Tibial artery (tissue), 4 donors: ENCODE measurements around the gene ZNF823.
"Not testable (repeated sequence)": the region's sequence is repeated elsewhere in the genome, so short reads cannot be mapped to it uniquely, and the experiment has no call there.

Experiments used
- DNase-seq, 2 donors: peaks; one replicate each; pipeline ENCODE4 v3.0.0-alpha.2; 2019
- H3K27ac ChIP-seq, 2 donors: fragments of 200-600 bp; sonication (generic) in 1 of 2; 1 replicate in 1 of 2; 2 replicates in 1 of 2; pipeline ENCODE4 v1.5.1; 2018 to 2019; ENCODE audit warnings: mild to moderate bottlenecking in 1 of 2
- H3K27me3 ChIP-seq, 2 donors: fragments of 200-600 bp; sonication (generic) in 1 of 2; one replicate each; pipeline versions ENCODE4 v1.5.1 to v1.6.0; 2016 to 2019
- H3K36me3 ChIP-seq, 3 donors: fragments of 200-600 bp; sonication (generic) in 2 of 3; one replicate each; pipeline ENCODE4 v1.5.1; 2016 to 2019; ENCODE audit warnings: mild to moderate bottlenecking in 2 of 3
- H3K4me1 ChIP-seq, 4 donors: fragments of 200-600 bp; sonication (generic) in 2 of 4; 1 replicate in 3 of 4; 2 replicates in 1 of 4; pipeline ENCODE4 v1.5.1; 2016 to 2019
- H3K4me3 ChIP-seq, 2 donors: fragments of 200-600 bp; sonication (generic) in 1 of 2; 1 replicate in 1 of 2; 2 replicates in 1 of 2; pipeline ENCODE4 v1.5.1; 2018 to 2019; ENCODE audit warnings: mild to moderate bottlenecking in 2 of 2
- H3K9me3 ChIP-seq, 3 donors: fragments of 200-600 bp; sonication (generic) in 1 of 3; one replicate each; pipeline ENCODE4 v1.5.1; 2016 to 2019
- intact Hi-C: fragments of 100-400 bp; cut with DNase I; formaldehyde crosslinking; loops from one replicate; pipeline ENCODE4 v1.15.0; 2023; ENCODE audit warnings: low total_unique reads
- TF ChIP-seq, protein P1 (sequence below), 2 experiments: fragments of 200-600 bp in 1 of 2; fragments of 450-650 bp in 1 of 2; IDR thresholded peaks; one replicate each; pipeline ENCODE4 v1.5.1; 2017 to 2019; ENCODE audit warnings: antibody characterized with exemption in 2 of 2, mild to moderate bottlenecking in 1 of 2, moderate library complexity in 1 of 2

Gene ZNF823

DNA sequence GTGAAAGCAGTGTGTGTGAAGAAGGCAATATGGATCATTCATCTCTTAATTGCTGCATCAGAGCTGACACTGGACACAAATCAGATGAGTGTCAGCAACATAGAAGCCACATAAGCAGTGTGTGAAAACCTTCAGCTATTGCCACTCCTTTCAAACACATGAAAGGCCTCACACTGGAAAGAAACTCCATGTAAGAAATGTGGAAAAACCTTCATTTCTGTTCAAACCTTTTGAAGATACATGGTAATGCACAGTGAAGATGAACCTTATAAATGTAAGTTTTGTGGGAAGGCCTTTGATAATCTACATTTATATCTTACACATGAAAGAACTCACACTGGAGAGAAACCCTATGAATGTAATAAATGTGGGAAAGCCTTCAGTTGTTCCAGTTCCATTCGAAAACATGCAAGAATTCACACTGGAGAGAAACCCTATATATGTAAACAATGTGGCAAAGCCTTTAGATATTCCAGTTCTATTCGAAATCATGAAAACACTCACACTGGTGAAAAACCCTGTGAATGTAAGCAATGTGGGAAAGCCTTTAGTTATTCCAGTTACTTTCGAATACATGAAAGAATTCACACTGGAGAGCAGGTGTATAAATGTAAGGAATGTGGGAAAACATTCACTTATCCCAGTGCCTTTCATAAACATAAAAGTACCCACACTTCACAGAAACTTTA is 53.6 kb downstream of the ZNF823 start:
- DNase-seq: no peak
- H3K9me3 ChIP-seq: peaks cover 0 to 46% (median 25%) of the 10 kb centered on the region in 3 donors
- no peak overlapping the region for H3K27ac ChIP-seq
- H3K4me1 ChIP-seq: no peaks in the 10 kb centered on the region
- TF ChIP-seq, protein P1, sequence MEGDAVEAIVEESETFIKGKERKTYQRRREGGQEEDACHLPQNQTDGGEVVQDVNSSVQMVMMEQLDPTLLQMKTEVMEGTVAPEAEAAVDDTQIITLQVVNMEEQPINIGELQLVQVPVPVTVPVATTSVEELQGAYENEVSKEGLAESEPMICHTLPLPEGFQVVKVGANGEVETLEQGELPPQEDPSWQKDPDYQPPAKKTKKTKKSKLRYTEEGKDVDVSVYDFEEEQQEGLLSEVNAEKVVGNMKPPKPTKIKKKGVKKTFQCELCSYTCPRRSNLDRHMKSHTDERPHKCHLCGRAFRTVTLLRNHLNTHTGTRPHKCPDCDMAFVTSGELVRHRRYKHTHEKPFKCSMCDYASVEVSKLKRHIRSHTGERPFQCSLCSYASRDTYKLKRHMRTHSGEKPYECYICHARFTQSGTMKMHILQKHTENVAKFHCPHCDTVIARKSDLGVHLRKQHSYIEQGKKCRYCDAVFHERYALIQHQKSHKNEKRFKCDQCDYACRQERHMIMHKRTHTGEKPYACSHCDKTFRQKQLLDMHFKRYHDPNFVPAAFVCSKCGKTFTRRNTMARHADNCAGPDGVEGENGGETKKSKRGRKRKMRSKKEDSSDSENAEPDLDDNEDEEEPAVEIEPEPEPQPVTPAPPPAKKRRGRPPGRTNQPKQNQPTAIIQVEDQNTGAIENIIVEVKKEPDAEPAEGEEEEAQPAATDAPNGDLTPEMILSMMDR (IDR thresholded peaks at IDR 0.05): no peak
- no peaks in the 10 kb centered on the region for H3K27me3 ChIP-seq
- H3K4me3 ChIP-seq: no peak overlapping the region
- peaks cover 11 to 15% (median 14%) of the 10 kb centered on the region in 3 donors for H3K36me3 ChIP-seq
- intact Hi-C loops: no loop called here

DNA sequence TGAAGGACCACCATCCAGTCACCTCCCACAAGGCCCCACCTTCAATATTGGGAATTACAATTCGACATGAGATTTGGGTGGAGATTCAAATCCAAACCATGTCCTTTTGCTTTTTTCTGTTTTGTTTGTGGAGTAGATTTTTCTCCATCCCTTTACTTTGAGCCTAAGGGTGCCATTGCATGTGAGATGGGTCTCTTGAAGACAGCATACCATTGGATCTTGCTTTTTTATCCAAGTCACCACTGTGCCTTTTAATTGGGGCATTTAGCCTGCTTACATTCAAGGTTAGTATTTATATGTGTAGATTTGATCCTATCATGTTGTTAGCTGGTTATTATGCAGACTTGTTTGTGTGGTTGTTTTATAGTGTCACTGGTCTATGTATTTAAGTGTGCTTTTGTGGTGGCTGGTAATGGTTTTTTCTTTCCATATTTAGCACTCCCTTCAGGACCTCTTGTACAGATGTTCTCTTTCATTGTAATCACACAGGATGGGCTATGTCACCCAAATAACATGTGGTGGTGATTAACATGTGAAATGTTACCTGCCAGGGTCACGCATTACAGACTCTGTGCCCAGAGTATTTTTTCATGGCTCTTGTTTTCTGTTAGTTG is 58.0 kb downstream of the ZNF823 start:
- Histone ChIP-seq H3K27ac (no peak overlapping the region), H3K9me3 (peaks cover 0 to 50% (median 20%) of the 10 kb centered on the region in 3 donors)

DNA sequence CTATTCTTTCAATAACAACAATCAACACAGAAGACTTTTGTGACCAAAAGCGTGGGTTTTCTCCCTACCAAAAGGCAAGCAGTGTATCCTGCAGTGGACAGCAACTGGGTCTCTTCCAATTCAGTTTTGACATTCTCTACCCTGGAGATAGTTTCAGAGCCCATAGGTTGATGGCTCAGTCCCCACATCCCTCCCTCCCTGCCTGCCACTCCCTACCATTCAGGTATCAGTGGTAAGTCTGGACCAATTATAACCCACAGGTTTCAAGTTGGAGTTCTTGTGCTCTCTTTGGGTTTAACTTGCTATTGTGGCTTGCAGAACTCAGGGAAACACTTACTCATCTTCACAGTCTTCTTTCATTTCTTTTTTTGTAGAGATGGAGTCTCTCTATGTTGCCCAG is 60.2 kb downstream of the ZNF823 start:
- Histone ChIP-seq H3K27me3 (peaks cover 0 to 9% of the 10 kb centered on the region in 2 donors), H3K4me3 (no peak overlapping the region), H3K36me3 (peaks cover 0 to 3% (median 0%) of the 10 kb centered on the region in 3 donors), H3K4me1 (peaks cover 0 to 9% (median 7%) of the 10 kb centered on the region in 4 donors), H3K27ac (no peak overlapping the region), H3K9me3 (peaks cover 0 to 30% (median 4%) of the 10 kb centered on the region in 3 donors)
- intact Hi-C loops: no loop called here
- DNase-seq: no peak
- TF ChIP-seq, protein P1 (IDR thresholded peaks at IDR 0.05): no peak

More for the DNA sequence above, 58.0 kb downstream of the ZNF823 start:
- H3K27me3 ChIP-seq: no peaks in the 10 kb centered on the region
- H3K4me3 ChIP-seq: no peak overlapping the region
- intact Hi-C loops: no loop called here
- DNase-seq: no peak
- TF ChIP-seq, protein P1 (IDR thresholded peaks at IDR 0.05): no peak
- H3K4me1 ChIP-seq: no peaks in the 10 kb centered on the region
- H3K36me3 ChIP-seq: peaks cover 11 to 13% (median 13%) of the 10 kb centered on the region in 3 donors

DNA sequence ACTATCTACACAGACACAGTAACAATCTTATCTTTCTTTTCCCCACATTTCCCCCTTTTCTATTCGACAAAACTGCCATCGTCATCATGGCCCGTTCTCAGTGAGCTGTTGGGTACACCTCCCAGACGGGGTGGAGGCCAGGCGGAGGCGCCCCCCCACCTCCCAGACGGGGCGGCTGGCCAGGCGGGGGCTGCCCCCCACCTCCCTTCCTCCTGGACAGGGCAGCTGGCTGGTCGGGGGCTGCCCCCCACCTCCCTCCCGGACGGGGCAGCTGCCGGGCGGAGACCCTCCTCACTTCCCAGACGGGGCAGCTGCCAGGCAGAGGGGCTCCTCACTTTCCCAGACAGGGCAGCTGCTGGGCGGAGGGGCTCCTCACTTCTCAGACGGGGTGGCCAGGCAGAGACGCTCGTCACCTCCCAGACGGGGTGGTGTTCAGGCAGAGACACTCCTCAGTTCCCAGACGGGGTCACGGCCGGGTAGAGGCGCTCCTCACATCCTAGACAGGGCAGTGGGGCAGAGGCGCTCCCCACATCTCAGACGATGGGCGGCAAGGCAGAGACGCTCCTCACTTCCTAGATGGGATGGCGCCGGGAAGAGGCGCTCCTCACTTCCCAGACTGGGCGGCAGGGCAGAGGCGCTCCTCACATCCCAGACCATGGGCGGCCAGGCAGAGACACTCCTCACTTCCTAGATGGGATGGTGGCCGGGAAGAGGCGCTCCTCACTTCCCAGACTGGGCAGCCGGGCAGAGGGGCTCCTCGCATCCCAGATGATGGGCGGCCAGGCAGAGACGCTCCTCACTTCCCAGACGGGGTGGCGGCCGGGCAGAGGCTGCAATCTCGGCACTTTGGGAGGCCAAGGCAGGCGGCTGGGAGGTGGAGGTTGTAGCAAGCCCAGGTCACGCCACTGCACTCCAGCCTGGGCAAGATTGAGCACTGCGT is 61.8 kb downstream of the ZNF823 start:
- H3K27me3 ChIP-seq, H3K4me1 ChIP-seq, H3K27ac ChIP-seq, H3K36me3 ChIP-seq, intact Hi-C loops, H3K4me3 ChIP-seq, DNase-seq: not testable (repeated sequence)
- peaks cover 0 to 24% (median 4%) of the 10 kb centered on the region in 3 donors for H3K9me3 ChIP-seq

DNA sequence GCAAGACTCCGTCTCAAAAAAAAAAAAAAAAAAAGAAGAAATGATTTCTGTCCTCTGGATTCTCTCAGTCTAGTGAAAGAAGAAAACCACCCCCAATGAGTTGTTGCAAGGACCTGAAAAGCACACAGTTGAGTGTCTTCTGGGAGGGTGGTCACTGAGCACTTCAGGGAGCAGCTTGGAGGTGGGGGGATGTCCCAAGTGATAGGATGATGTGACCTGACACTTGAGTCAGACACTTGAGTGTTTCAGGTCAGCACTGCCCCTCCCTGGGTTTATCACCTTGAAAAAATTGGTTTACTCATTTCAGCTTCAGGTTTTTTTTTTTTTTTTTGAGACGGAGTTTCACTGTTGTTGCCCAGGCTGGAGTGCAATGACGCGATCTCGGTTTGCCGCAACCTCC is 63.2 kb downstream of the ZNF823 start:
- no peak for DNase-seq
- TF ChIP-seq, protein P1 (IDR thresholded peaks at IDR 0.05): no peak
- intact Hi-C loops: no loop called here

More for the DNA sequence above, 63.2 kb downstream of the ZNF823 start:
- no peak overlapping the region for H3K4me3 ChIP-seq
- H3K36me3 ChIP-seq: peaks cover 0 to 3% (median 0%) of the 10 kb centered on the region in 3 donors
- peaks cover 0 to 9% (median 7%) of the 10 kb centered on the region in 4 donors for H3K4me1 ChIP-seq
- peaks cover 0 to 11% (median 3%) of the 10 kb centered on the region in 3 donors for H3K9me3 ChIP-seq
- H3K27ac ChIP-seq: no peak overlapping the region
- H3K27me3 ChIP-seq: peaks cover 0 to 9% of the 10 kb centered on the region in 2 donors
